ENCODE measurements around the gene VRK2.

DNA sequence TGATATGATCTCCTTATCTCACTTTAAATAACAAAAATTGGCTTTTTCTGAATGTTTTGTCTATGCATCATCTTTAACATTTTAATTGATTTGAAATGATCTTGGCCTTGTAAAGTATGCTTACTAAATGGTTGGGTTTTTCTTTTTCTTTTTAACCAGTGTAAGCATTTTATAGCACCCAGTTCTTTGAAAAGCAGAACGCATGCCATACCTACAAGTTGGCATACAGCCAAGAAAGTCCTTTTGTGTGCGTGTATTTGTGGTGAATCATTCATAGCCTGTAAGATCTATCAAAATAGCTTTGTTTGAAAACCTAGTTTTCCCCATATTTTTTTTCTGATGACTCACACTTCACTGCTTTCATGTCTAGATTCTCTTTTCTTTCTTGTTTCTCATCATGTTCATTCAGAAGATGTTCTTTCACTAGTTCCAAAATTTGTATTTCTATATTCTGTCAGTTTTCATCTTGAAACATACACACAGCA lies 4.1 kb upstream of the VRK2 start:
- TF ChIP-seq, protein P1, sequence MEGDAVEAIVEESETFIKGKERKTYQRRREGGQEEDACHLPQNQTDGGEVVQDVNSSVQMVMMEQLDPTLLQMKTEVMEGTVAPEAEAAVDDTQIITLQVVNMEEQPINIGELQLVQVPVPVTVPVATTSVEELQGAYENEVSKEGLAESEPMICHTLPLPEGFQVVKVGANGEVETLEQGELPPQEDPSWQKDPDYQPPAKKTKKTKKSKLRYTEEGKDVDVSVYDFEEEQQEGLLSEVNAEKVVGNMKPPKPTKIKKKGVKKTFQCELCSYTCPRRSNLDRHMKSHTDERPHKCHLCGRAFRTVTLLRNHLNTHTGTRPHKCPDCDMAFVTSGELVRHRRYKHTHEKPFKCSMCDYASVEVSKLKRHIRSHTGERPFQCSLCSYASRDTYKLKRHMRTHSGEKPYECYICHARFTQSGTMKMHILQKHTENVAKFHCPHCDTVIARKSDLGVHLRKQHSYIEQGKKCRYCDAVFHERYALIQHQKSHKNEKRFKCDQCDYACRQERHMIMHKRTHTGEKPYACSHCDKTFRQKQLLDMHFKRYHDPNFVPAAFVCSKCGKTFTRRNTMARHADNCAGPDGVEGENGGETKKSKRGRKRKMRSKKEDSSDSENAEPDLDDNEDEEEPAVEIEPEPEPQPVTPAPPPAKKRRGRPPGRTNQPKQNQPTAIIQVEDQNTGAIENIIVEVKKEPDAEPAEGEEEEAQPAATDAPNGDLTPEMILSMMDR (IDR thresholded peaks at IDR 0.05), result no peak
- TF ChIP-seq POLR2A (IDR thresholded peaks at IDR 0.05), result no peak
- TF ChIP-seq POLR2AphosphoS5 (IDR thresholded peaks at IDR 0.05), result no peak

All from breast epithelium (tissue), 3 donors.